H9 (cell line): Measurements from ENCODE around the gene HNRNPD. TPM values are rescaled to one million over a fixed set of nuclear protein-coding genes. Genes with fewer than 3 reads are reported as not detected.

Source experiments
- DNase-seq: peaks from one replicate; pipeline ENCODE4 v3.0.0-alpha.2; 2017
- H2AFZ ChIP-seq: one replicate; pipeline ENCODE4 v1.6.1; 2013; ENCODE audit warnings: mild to moderate bottlenecking, low read length, control low read depth, moderate library complexity
- H2AK5ac ChIP-seq: 2 replicates; pipeline ENCODE4 v1.6.1; 2013; ENCODE audit warnings: low read length, control low read depth, mixed read lengths; ENCODE audit not compliant: insufficient read length
- H2BK120ac ChIP-seq: one replicate; pipeline ENCODE4 v1.6.1; 2013; ENCODE audit warnings: low read depth, mild to moderate bottlenecking, low read length, control low read depth, inconsistent platforms; ENCODE audit not compliant: poor library complexity, severe bottlenecking
- H2BK12ac ChIP-seq: 2 replicates; pipeline ENCODE4 v1.6.1; 2013; ENCODE audit warnings: low read length, control low read depth, mixed read lengths, low read depth; ENCODE audit not compliant: insufficient read length
- H2BK15ac ChIP-seq: 2 replicates; pipeline ENCODE4 v1.6.1; 2013; ENCODE audit warnings: low read depth, low read length, control low read depth
- H2BK20ac ChIP-seq: one replicate; pipeline ENCODE4 v1.6.1; 2013; ENCODE audit warnings: low read depth, mild to moderate bottlenecking, low read length, control low read depth, inconsistent platforms; ENCODE audit not compliant: poor library complexity, severe bottlenecking
- H2BK5ac ChIP-seq: 2 replicates; pipeline ENCODE4 v1.6.1; 2013; ENCODE audit warnings: low read length, control low read depth, mixed read lengths; ENCODE audit not compliant: insufficient read length
- H3K14ac ChIP-seq: 2 replicates; pipeline ENCODE4 v1.6.1; 2013; ENCODE audit warnings: low read length, control low read depth; ENCODE audit not compliant: insufficient read depth
- H3K18ac ChIP-seq: 2 replicates; pipeline ENCODE4 v1.6.1; 2013; ENCODE audit warnings: low read depth, mild to moderate bottlenecking, mixed read lengths, low read length, control low read depth; ENCODE audit not compliant: insufficient read length
- H3K23ac ChIP-seq: 2 replicates; pipeline ENCODE4 v1.6.1; 2013; ENCODE audit warnings: low read length, control low read depth, mixed read lengths, low read depth; ENCODE audit not compliant: insufficient read length
- H3K23me2 ChIP-seq: 2 replicates; pipeline ENCODE4 v1.6.1; 2013; ENCODE audit warnings: low read depth, mild to moderate bottlenecking, mixed read lengths, low read length, control low read depth; ENCODE audit not compliant: insufficient read length, poor library complexity, severe bottlenecking
- H3K27ac ChIP-seq: 2 replicates; pipeline ENCODE4 v1.5.1; 2013; ENCODE audit warnings: low read length, control low read depth, mixed read lengths, low read depth; ENCODE audit not compliant: insufficient read length
- H3K27me3 ChIP-seq: 2 replicates; pipeline ENCODE4 v1.6.1; 2013; ENCODE audit warnings: low read length, control low read depth, inconsistent platforms; ENCODE audit not compliant: insufficient read depth
- H3K4ac ChIP-seq: 2 replicates; pipeline ENCODE4 v1.6.1; 2013; ENCODE audit warnings: low read depth, mild to moderate bottlenecking, control low read depth, inconsistent platforms, low read length, moderate library complexity
- H3K4me1 ChIP-seq: 2 replicates; pipeline ENCODE4 v1.6.1; 2013; ENCODE audit warnings: low read length, control low read depth, inconsistent platforms; ENCODE audit not compliant: insufficient read depth
- H3K4me2 ChIP-seq: 2 replicates; pipeline ENCODE4 v1.6.1; 2013; ENCODE audit warnings: low read length, control low read depth, mixed read lengths; ENCODE audit not compliant: insufficient read length, insufficient read depth
- H3K56ac ChIP-seq: 2 replicates; pipeline ENCODE4 v1.6.1; 2013; ENCODE audit warnings: low read depth, mild to moderate bottlenecking, mixed read lengths, low read length, control low read depth; ENCODE audit not compliant: insufficient read length
- H3K79me1 ChIP-seq: 2 replicates; pipeline ENCODE4 v1.6.1; 2013; ENCODE audit warnings: low read depth, mild to moderate bottlenecking, moderate library complexity, low read length, control low read depth, inconsistent platforms; ENCODE audit not compliant: insufficient read depth, poor library complexity, severe bottlenecking
- H3K79me2 ChIP-seq: 2 replicates; pipeline ENCODE4 v1.6.1; 2013; ENCODE audit warnings: low read length, control low read depth, inconsistent platforms; ENCODE audit not compliant: insufficient read depth
- H3K9ac ChIP-seq: 2 replicates; pipeline ENCODE4 v1.6.1; 2013; ENCODE audit warnings: low read length, control low read depth, mixed read lengths; ENCODE audit not compliant: insufficient read length; ENCODE audit errors: extremely low read depth
- H3K9me3 ChIP-seq: one replicate; pipeline ENCODE4 v1.6.1; 2013; ENCODE audit warnings: low read depth, low read length, inconsistent platforms; ENCODE audit not compliant: control insufficient read depth
- H3T11ph ChIP-seq: one replicate; pipeline ENCODE4 v1.6.1; 2013; ENCODE audit warnings: mild to moderate bottlenecking, low read length, control low read depth, inconsistent platforms
- H4K20me1 ChIP-seq: one replicate; pipeline ENCODE4 v1.6.1; 2013; ENCODE audit not compliant: control insufficient read depth, insufficient read length, insufficient read depth
- H4K5ac ChIP-seq: 2 replicates; pipeline ENCODE4 v1.6.1; 2013; ENCODE audit warnings: low read depth, mild to moderate bottlenecking, mixed read lengths, low read length, control low read depth; ENCODE audit not compliant: insufficient read length
- H4K8ac ChIP-seq: replicated peaks from 2 replicates; pipeline ENCODE4 v1.6.1; 2013; ENCODE audit warnings: low read length, control low read depth, mixed read lengths, low read depth; ENCODE audit not compliant: insufficient read length
- H4K91ac ChIP-seq: 2 replicates; pipeline ENCODE4 v1.6.1; 2013; ENCODE audit warnings: low read depth, mild to moderate bottlenecking, moderate library complexity, mixed read lengths, low read length, control low read depth; ENCODE audit not compliant: insufficient read length
- H3K27ac Mint-ChIP-seq, 3 experiments: 2 replicates in 2 of 3; 3 replicates in 1 of 3; pipeline ENCODE4 v1.8.0; 2020 to 2021; ENCODE audit warnings: mixed read lengths in 3 of 3, mild to moderate bottlenecking in 1 of 3, moderate library complexity in 1 of 3
- H3K27me3 Mint-ChIP-seq: 2 replicates; pipeline ENCODE4 v1.8.0; 2021; ENCODE audit warnings: low read depth, mild to moderate bottlenecking, moderate library complexity, mixed read lengths
- H3K36me3 Mint-ChIP-seq, 3 experiments: 2 replicates in 2 of 3; 3 replicates in 1 of 3; pipeline ENCODE4 v1.8.0; 2020 to 2021; ENCODE audit warnings: low read depth in 3 of 3, mixed read lengths in 3 of 3; ENCODE audit not compliant: insufficient read depth in 1 of 3
- H3K4me1 Mint-ChIP-seq, 2 experiments: 2 replicates each; pipeline ENCODE4 v1.8.0; 2020; ENCODE audit warnings: mixed read lengths in 2 of 2
- H3K4me3 Mint-ChIP-seq, 2 experiments: 2 replicates in 1 of 2; 3 replicates in 1 of 2; pipeline ENCODE4 v1.8.0; 2020 to 2021; ENCODE audit warnings: mild to moderate bottlenecking in 2 of 2, mixed read lengths in 2 of 2, moderate library complexity in 1 of 2
- H3K9me3 Mint-ChIP-seq, 2 experiments: 2 replicates in 1 of 2; 3 replicates in 1 of 2; pipeline ENCODE4 v1.8.0; 2020; ENCODE audit warnings: mild to moderate bottlenecking in 2 of 2, mixed read lengths in 2 of 2, moderate library complexity in 1 of 2
- CTCF ChIP-seq: fragments of 200-600 bp; sonication (generic); conservative IDR thresholded peaks from 3 replicates; pipeline ENCODE4 v1.8.0; 2021; ENCODE audit warnings: antibody characterized with exemption, mild to moderate bottlenecking
- WGBS: extraction: QIAGEN DNeasy Blood & Tissue Kit; methylation state at CpG from one replicate; pipeline ENCODE4 v1.1.7; 2013; ENCODE audit warnings: missing lambda C conversion rate, low lambda C conversion rate, mixed read lengths; ENCODE audit not compliant: insufficient read length; ENCODE audit errors: extremely low coverage; 5-methylcytosine and 5-hydroxymethylcytosine counted together
- total RNA-seq: library from RNA; stranded (reverse); gene quantifications from 2 replicates; pipeline ENCODE4 v1.2.1, GENCODE V29; 2021

Gene HNRNPD
- total RNA-seq, 1 experiment from 2014 or later = 611 TPM

GRCh38 chr4:82401600-82401999 is 27.8 kb upstream of the HNRNPD start:
- no peaks in the 10 kb centered on the region for H3K79me1 ChIP-seq
- no peak overlapping the region for H3K27ac Mint-ChIP-seq

More at GRCh38 chr4:82401600-82401999, 27.8 kb upstream of the HNRNPD start:
- H3K23me2 ChIP-seq = no peaks in the 10 kb centered on the region
- no peaks in the 10 kb centered on the region for H3K9me3 ChIP-seq
- H3K9me3 Mint-ChIP-seq = no peaks in the 10 kb centered on the region; a peak in 1 of 5 replicates
- no peak overlapping the region for H2AFZ ChIP-seq
- no peak overlapping the region for H3K27ac ChIP-seq
- no peaks in the 10 kb centered on the region for H3K27me3 ChIP-seq
- H3K4ac ChIP-seq = no peak overlapping the region
- no peak overlapping the region for H2BK15ac ChIP-seq
- H3K9ac ChIP-seq = no peak overlapping the region
- no peaks in the 10 kb centered on the region for H4K20me1 ChIP-seq
- TF ChIP-seq CTCF = no peak
- H3K14ac ChIP-seq = no peak overlapping the region
- no peaks in the 10 kb centered on the region for H3K79me2 ChIP-seq
- no CpG with 5 or more reads among the region's 7 CpGs for WGBS
- no peak overlapping the region for H2BK5ac ChIP-seq
- H3K4me3 Mint-ChIP-seq = no peak overlapping the region
- H3T11ph ChIP-seq = no peak overlapping the region
- H3K27me3 Mint-ChIP-seq = no peaks in the 10 kb centered on the region
- no peak overlapping the region for H2BK12ac ChIP-seq
- H3K36me3 Mint-ChIP-seq = no peaks in the 10 kb centered on the region
- H3K56ac ChIP-seq = no peak overlapping the region
- H4K91ac ChIP-seq = no peak overlapping the region
- H4K5ac ChIP-seq = no peak overlapping the region
- H3K18ac ChIP-seq = no peak overlapping the region
- no peak overlapping the region for H2BK120ac ChIP-seq
- DNase-seq = no peak
- no peaks in the 10 kb centered on the region for H3K4me1 ChIP-seq
- H2AK5ac ChIP-seq = no peak overlapping the region
- no peaks in the 10 kb centered on the region for H3K4me1 Mint-ChIP-seq
- H3K4me2 ChIP-seq = no peak overlapping the region
- no peak overlapping the region for H4K8ac ChIP-seq
- no peak overlapping the region for H2BK20ac ChIP-seq
- H3K23ac ChIP-seq = no peak overlapping the region
